ENCODE data around the gene CBLB. TPM values are rescaled to one million over a fixed set of nuclear protein-coding genes. Genes with fewer than 3 reads are reported as not detected.

CBLB gene
- total RNA-seq, 4 donors from 2014 or later = 154 to 177 (median 169) TPM

DNA sequence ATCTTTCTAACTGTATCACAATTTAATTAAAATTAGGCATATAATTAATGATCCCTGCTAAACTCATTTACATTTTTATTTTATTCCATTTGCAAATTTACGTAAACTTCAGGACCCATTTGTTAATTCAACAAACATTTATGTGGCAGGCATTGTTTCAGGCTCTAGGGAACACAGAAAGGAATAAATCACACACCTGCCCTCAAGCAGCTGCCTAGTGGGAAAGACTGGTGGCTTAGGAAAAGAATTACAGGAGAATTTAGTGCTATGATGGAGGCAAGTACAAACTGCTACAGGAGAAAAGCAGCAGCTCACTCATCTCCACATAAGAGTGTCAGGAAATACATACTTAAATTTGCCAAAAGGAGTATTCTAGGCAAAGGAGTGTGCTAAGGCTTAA is 11.2 kb downstream of the CBLB start:
- H3K27ac ChIP-seq = no peak overlapping the region

DNA sequence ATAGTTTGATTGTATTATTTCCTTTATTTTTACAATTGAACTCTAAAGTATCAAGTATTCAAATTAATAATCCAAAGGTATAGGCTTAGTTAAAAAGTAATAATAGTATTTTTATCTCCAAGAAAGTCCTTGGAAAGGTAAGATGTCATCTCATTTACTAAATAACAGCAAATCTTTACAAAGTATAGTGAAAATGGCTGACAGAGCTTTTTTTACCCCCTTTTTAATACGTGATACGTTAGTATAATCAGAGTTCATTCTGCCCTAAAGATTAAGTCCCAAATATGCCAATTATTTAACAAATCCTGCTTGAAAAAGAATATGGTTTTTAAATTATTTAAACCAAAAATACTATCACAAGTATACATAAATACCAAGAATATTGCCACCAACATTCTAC is 12.2 kb downstream of the CBLB start:
- 94 to 99% methylated on average over 2 of the region's 2 CpGs for WGBS, 2 donors
- TF ChIP-seq, protein P1, sequence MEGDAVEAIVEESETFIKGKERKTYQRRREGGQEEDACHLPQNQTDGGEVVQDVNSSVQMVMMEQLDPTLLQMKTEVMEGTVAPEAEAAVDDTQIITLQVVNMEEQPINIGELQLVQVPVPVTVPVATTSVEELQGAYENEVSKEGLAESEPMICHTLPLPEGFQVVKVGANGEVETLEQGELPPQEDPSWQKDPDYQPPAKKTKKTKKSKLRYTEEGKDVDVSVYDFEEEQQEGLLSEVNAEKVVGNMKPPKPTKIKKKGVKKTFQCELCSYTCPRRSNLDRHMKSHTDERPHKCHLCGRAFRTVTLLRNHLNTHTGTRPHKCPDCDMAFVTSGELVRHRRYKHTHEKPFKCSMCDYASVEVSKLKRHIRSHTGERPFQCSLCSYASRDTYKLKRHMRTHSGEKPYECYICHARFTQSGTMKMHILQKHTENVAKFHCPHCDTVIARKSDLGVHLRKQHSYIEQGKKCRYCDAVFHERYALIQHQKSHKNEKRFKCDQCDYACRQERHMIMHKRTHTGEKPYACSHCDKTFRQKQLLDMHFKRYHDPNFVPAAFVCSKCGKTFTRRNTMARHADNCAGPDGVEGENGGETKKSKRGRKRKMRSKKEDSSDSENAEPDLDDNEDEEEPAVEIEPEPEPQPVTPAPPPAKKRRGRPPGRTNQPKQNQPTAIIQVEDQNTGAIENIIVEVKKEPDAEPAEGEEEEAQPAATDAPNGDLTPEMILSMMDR (IDR thresholded peaks at IDR 0.05) = no peak
- no peak for TF ChIP-seq EP300 (IDR thresholded peaks at IDR 0.05)
- TF ChIP-seq POLR2A (IDR thresholded peaks at IDR 0.05) = no peak
- peaks cover 0 to 71% (median 0%) of the 10 kb centered on the region in 3 donors for H3K36me3 ChIP-seq

More for the DNA sequence above, 11.2 kb downstream of the CBLB start:
- peaks cover 0 to 71% (median 0%) of the 10 kb centered on the region in 3 donors for H3K36me3 ChIP-seq
- no peak for DNase-seq (ENCODE audit: low spot score in 2 of 2)
- H3K9me3 ChIP-seq = no peaks in the 10 kb centered on the region
- H3K4me1 ChIP-seq = peaks cover 0 to 42% (median 6%) of the 10 kb centered on the region in 4 donors
- no peaks in the 10 kb centered on the region for H3K27me3 ChIP-seq
- 94 to 98% methylated on average over 1 of the region's 1 CpG for WGBS, 2 donors
- H3K4me3 ChIP-seq = no peak overlapping the region
- TF ChIP-seq POLR2A (IDR thresholded peaks at IDR 0.05) = no peak
- no peak for TF ChIP-seq EP300 (IDR thresholded peaks at IDR 0.05)
- TF ChIP-seq, protein P1 (IDR thresholded peaks at IDR 0.05) = no peak

DNA sequence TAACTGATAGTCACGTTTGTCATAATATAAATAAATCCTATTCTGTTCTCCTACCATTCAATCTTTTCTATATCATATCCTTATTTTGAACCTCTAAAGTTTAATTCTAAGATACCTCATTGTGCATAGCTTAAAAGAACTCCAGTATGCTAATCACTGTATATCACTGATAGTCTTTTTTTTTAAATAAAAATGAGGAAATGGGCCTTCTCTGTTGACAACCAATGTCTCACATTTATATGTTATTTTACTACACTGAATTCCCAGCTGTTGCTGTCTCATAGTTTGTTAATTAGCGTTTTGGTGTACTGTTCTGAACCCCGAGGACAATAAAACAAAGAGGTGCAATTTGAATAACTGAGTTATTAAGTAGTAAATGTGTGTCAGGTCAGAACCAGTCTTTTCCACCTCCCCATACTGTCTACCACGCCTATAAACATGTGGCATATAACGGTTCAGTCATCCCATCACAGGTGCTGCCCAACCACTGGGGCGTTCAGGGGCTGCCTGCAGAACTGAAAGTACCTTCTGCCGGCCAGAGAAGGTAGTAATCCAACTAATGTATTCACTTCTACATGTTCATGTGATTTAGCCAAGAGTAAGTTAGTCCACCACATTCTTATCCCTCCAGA is 14.9 kb downstream of the CBLB start:
- no peak overlapping the region for H3K4me3 ChIP-seq
- no peaks in the 10 kb centered on the region for H3K9me3 ChIP-seq
- H3K36me3 ChIP-seq = peaks cover 0 to 65% (median 0%) of the 10 kb centered on the region in 3 donors
- H3K27ac ChIP-seq = no peak overlapping the region
- peaks cover 0 to 20% (median 0%) of the 10 kb centered on the region in 4 donors for H3K4me1 ChIP-seq
- no peak for DNase-seq (ENCODE audit: low spot score in 2 of 2)
- WGBS, 2 donors = 91 to 93% methylated on average over 7 of the region's 7 CpGs
- no peaks in the 10 kb centered on the region for H3K27me3 ChIP-seq
- TF ChIP-seq, protein P1 (IDR thresholded peaks at IDR 0.05) = no peak
- TF ChIP-seq POLR2A (IDR thresholded peaks at IDR 0.05) (no peak), EP300 (IDR thresholded peaks at IDR 0.05) (no peak)

More for the DNA sequence above, 12.2 kb downstream of the CBLB start:
- H3K4me1 ChIP-seq = peaks cover 0 to 32% (median 4%) of the 10 kb centered on the region in 4 donors
- H3K27ac ChIP-seq = no peak overlapping the region
- no peaks in the 10 kb centered on the region for H3K9me3 ChIP-seq
- DNase-seq (ENCODE audit: low spot score in 2 of 2) = no peak
- no peak overlapping the region for H3K4me3 ChIP-seq
- H3K27me3 ChIP-seq = no peaks in the 10 kb centered on the region

DNA sequence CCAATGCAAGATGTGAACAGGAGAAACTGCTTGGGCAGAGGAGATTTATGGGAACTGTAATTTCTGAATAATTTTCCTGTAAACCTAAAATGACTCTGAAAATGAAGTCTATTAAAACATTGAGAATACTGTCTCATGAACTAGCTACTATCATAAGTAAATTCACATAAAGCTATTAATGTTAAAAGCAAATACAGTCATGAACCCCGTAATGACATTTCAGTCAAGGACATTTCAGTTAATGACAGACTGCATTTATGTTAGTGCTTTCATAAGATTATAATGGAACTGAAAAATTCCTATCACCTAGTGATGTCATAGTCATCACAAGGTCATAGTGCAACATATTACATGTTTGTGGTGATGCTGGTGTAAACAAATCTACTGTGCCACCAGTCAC is 17.2 kb downstream of the CBLB start:
- TF ChIP-seq, protein P1 (IDR thresholded peaks at IDR 0.05) = no peak
- TF ChIP-seq POLR2A (IDR thresholded peaks at IDR 0.05) (no peak), EP300 (IDR thresholded peaks at IDR 0.05) (no peak)
- Histone ChIP-seq H3K4me3 (no peak overlapping the region), H3K9me3 (no peaks in the 10 kb centered on the region), H3K4me1 (peaks cover 0 to 27% (median 0%) of the 10 kb centered on the region in 4 donors), H3K27ac (no peak overlapping the region), H3K36me3 (peaks cover 0 to 47% (median 0%) of the 10 kb centered on the region in 3 donors), H3K27me3 (no peaks in the 10 kb centered on the region)
- no peak for DNase-seq (ENCODE audit: low spot score in 2 of 2)
- 94 to 100% methylated on average over 1 of the region's 1 CpG for WGBS, 2 donors

DNA sequence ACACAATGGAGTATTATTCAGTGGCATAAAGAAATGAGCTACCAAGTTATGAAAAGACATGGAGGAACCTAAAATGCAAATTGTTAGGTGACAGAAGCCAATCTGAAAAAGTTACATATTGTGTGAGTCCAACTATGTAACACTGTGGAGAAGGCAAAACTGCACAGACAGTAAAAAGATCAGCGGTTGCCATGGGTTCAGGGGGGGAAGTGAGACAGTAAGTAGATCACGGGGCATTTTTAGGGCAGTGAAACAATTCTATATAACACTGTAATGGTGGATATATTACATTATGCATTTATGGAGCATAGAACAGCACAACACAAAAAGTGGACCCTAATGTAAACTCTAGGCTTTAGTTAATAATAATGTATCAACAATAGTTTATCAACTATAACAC is 17.6 kb downstream of the CBLB start:
- TF ChIP-seq, protein P1 (IDR thresholded peaks at IDR 0.05) = no peak
- TF ChIP-seq EP300 (IDR thresholded peaks at IDR 0.05) = no peak
- no peak for TF ChIP-seq POLR2A (IDR thresholded peaks at IDR 0.05)
- Histone ChIP-seq H3K4me3 (no peak overlapping the region), H3K27me3 (no peaks in the 10 kb centered on the region), H3K9me3 (no peaks in the 10 kb centered on the region), H3K36me3 (peaks cover 0 to 47% (median 0%) of the 10 kb centered on the region in 3 donors), H3K27ac (no peak overlapping the region), H3K4me1 (peaks cover 0 to 31% (median 0%) of the 10 kb centered on the region in 4 donors)
- no peak for DNase-seq (ENCODE audit: low spot score in 2 of 2)
- WGBS, 2 donors = 93 to 96% methylated on average over 2 of the region's 2 CpGs

All from tibial nerve (tissue), 4 donors.